Activated T-cell treated with anti-CD3 and anti-CD28 coated beads, Interleukin-2, amount 50 U/mL, for 48 hours (primary cell): ENCODE data around the gene ENDOG.
"Not testable (repeated sequence)": the region's sequence is repeated elsewhere in the genome, so short reads cannot be mapped to it uniquely, and the experiment has no call there.

Source experiments
- DNase-seq, 2 experiments: peaks; one replicate each; pipeline ENCODE4 v3.0.0-alpha.2; 2020

Gene ENDOG

GRCh38 chr9:128829477-128830251 lies 11.4 kb downstream of the ENDOG start, which contains the start of gene SPOUT1:
SPOUT1 (minus strand) TSS chr9:128829794; CDS start chr9:128829780, 14 bp downstream.
- DNase-seq = peak; percentile 98

GRCh38 chr9:128833696-128834095 lies 15.4 kb downstream of the ENDOG start:
- DNase-seq = no peak

- DNase-seq = no peak
These were observed 17.2 kb downstream of the ENDOG start for GRCh38 chr9:128835246-128836210.

GRCh38 chr9:128836509-128837145 lies 18.3 kb downstream of the ENDOG start:
- DNase-seq = no peak

- no peak for DNase-seq
These were observed 20.0 kb downstream of the ENDOG start for GRCh38 chr9:128838338-128838737.

- no peak for DNase-seq
These were observed 22.2 kb downstream of the ENDOG start for GRCh38 chr9:128840524-128840923.

- no peak for DNase-seq
These were observed 23.6 kb downstream of the ENDOG start for GRCh38 chr9:128841694-128842492.

- DNase-seq = not testable (repeated sequence)
These were observed 24.9 kb downstream of the ENDOG start for GRCh38 chr9:128843171-128843570.

GRCh38 chr9:128845186-128845931 lies 27.1 kb downstream of the ENDOG start:
- no peak for DNase-seq

- no peak for DNase-seq
These were observed 28.4 kb downstream of the ENDOG start for GRCh38 chr9:128846680-128847030.

- DNase-seq = no peak
These were observed 29.5 kb downstream of the ENDOG start for GRCh38 chr9:128847803-128848202.

- DNase-seq = not testable (repeated sequence)
These were observed 32.7 kb downstream of the ENDOG start for GRCh38 chr9:128851024-128851423.

- not testable (repeated sequence) for DNase-seq
These were observed 33.7 kb downstream of the ENDOG start for GRCh38 chr9:128851779-128852600.

GRCh38 chr9:128852646-128853045 lies 34.3 kb downstream of the ENDOG start:
- DNase-seq = not testable (repeated sequence)

- not testable (repeated sequence) for DNase-seq
These were observed 36.2 kb downstream of the ENDOG start for GRCh38 chr9:128854454-128854853.

GRCh38 chr9:128858476-128858875 lies 40.2 kb downstream of the ENDOG start:
- not testable (repeated sequence) for DNase-seq

- DNase-seq = no peak
These were observed 42.6 kb downstream of the ENDOG start for GRCh38 chr9:128860937-128861336.

- no peak for DNase-seq
These were observed 43.2 kb downstream of the ENDOG start for GRCh38 chr9:128861501-128861900.

GRCh38 chr9:128862401-128862851 lies 44.1 kb downstream of the ENDOG start:
- DNase-seq = no peak

GRCh38 chr9:128863647-128864046 lies 45.3 kb downstream of the ENDOG start:
- peak; percentile 89 to 92 for DNase-seq
